HEK293 (cell line): Measurements from ENCODE around the gene RIMS3.

Experiments used
- CTCF ChIA-PET: fragments of 350-600 bp; formaldehyde crosslinking; extraction: SDS; loops from one replicate; lab custom pipeline; 2021; ENCODE audit warnings: antibody characterized with exemption; lab: Yijun Ruan, JAX
- POLR2A ChIA-PET: fragments of 300-600 bp; formaldehyde crosslinking; extraction: SDS; loops from one replicate; lab custom pipeline; 2020; ENCODE audit warnings: antibody characterized with exemption, inconsistent platforms; lab: Yijun Ruan, JAX
- H3K27ac ChIP-seq: fragments of 200-500 bp; sonication (Bioruptor generic); 2 replicates; pipeline ENCODE4 v1.5.1; 2014; ENCODE audit warnings: low read depth, low read length, control low read depth, inconsistent platforms; ENCODE audit errors: extremely low read depth
- H3K36me3 ChIP-seq, 2 experiments: fragments of 200-500 bp in 1 of 2; sonication (Bioruptor generic) in 1 of 2; 1 replicate in 1 of 2; 2 replicates in 1 of 2; pipeline ENCODE4 v1.5.1; 2014 to 2017; ENCODE audit warnings: inconsistent platforms in 2 of 2, low read length in 2 of 2; ENCODE audit not compliant: control insufficient read depth in 2 of 2, insufficient read depth in 1 of 2
- H3K4me1 ChIP-seq: fragments of 200-500 bp; sonication (Bioruptor generic); 2 replicates; pipeline ENCODE4 v1.5.1; 2014; ENCODE audit warnings: mild to moderate bottlenecking, low read length, inconsistent platforms; ENCODE audit not compliant: control insufficient read depth, insufficient read depth
- H3K4me3 ChIP-seq: 2 replicates; pipeline ENCODE4 v1.5.1; 2011; ENCODE audit warnings: low read depth, mild to moderate bottlenecking, control low read depth, low read length, moderate library complexity
- H3K9me3 ChIP-seq: fragments of 200-500 bp; sonication (Bioruptor generic); 2 replicates; pipeline ENCODE4 v1.5.1; 2014; ENCODE audit warnings: low read depth, low read length, inconsistent platforms; ENCODE audit not compliant: control insufficient read depth, insufficient read depth
- HOXC10 ChIP-seq: sonication (generic); formaldehyde crosslinking; IDR thresholded peaks from 2 replicates; pipeline ENCODE4 v1.8.1; 2023; ENCODE audit warnings: mild to moderate bottlenecking, missing genetic modification reagents
- OSR2 ChIP-seq: fragments of 450-650 bp; formaldehyde crosslinking; IDR thresholded peaks from 2 replicates; pipeline ENCODE4 v1.5.1; 2016; ENCODE audit warnings: missing biosample characterization, missing genetic modification characterization
- OVOL3 ChIP-seq: fragments of 450-650 bp; formaldehyde crosslinking; IDR thresholded peaks from 2 replicates; pipeline ENCODE4 v1.5.1; 2016; ENCODE audit warnings: missing biosample characterization, missing genetic modification characterization
- ZFP37 ChIP-seq: fragments of 450-650 bp; formaldehyde crosslinking; IDR thresholded peaks from 2 replicates; pipeline ENCODE4 v1.5.1; 2016; ENCODE audit warnings: missing biosample characterization, missing genetic modification characterization
- ZNF138 ChIP-seq: fragments of 450-650 bp; formaldehyde crosslinking; IDR thresholded peaks from 2 replicates; pipeline ENCODE4 v1.5.1; 2016; ENCODE audit warnings: missing biosample characterization, missing genetic modification characterization, borderline replicate concordance
- ZNF221 ChIP-seq: fragments of 450-650 bp; formaldehyde crosslinking; IDR thresholded peaks from 2 replicates; pipeline ENCODE4 v1.5.1; 2017; ENCODE audit warnings: missing biosample characterization, missing genetic modification characterization, borderline replicate concordance
- ZNF23 ChIP-seq: fragments of 450-650 bp; formaldehyde crosslinking; IDR thresholded peaks from 2 replicates; pipeline ENCODE4 v1.5.1; 2016; ENCODE audit warnings: missing biosample characterization, missing genetic modification characterization, borderline replicate concordance
- ZNF350 ChIP-seq: fragments of 450-650 bp; formaldehyde crosslinking; IDR thresholded peaks from 2 replicates; pipeline ENCODE4 v1.5.0; 2017; ENCODE audit warnings: missing biosample characterization, mild to moderate bottlenecking, missing genetic modification characterization
- ZNF513 ChIP-seq: fragments of 450-650 bp; IDR thresholded peaks from 2 replicates; pipeline ENCODE4 v1.5.1; 2018; ENCODE audit warnings: missing biosample characterization, missing genetic modification characterization
- ZNF518A ChIP-seq: fragments of 450-650 bp; formaldehyde crosslinking; conservative IDR thresholded peaks from 2 replicates; pipeline ENCODE4 v1.5.1; 2016; ENCODE audit warnings: low read depth, missing biosample characterization, missing genetic modification characterization
- ZNF530 ChIP-seq: fragments of 450-650 bp; formaldehyde crosslinking; IDR thresholded peaks from 2 replicates; pipeline ENCODE4 v1.5.1; 2016; ENCODE audit warnings: low read depth, missing biosample characterization, missing genetic modification characterization
- ZNF560 ChIP-seq: fragments of 450-650 bp; formaldehyde crosslinking; IDR thresholded peaks from 2 replicates; pipeline ENCODE4 v1.5.1; 2017; ENCODE audit warnings: missing biosample characterization, missing genetic modification characterization, borderline replicate concordance
- ZNF600 ChIP-seq: fragments of 450-650 bp; formaldehyde crosslinking; IDR thresholded peaks from 2 replicates; pipeline ENCODE4 v1.5.1; 2016; ENCODE audit warnings: missing biosample characterization, missing genetic modification characterization
- ZNF629 ChIP-seq: fragments of 450-650 bp; formaldehyde crosslinking; IDR thresholded peaks from 2 replicates; pipeline ENCODE4 v1.5.1; 2017; ENCODE audit warnings: missing biosample characterization, missing genetic modification characterization
- ZNF658 ChIP-seq: fragments of 450-650 bp; formaldehyde crosslinking; IDR thresholded peaks from 2 replicates; pipeline ENCODE4; 2016; ENCODE audit warnings: missing biosample characterization, missing genetic modification characterization
- ZNF670 ChIP-seq: fragments of 450-650 bp; formaldehyde crosslinking; IDR thresholded peaks from 2 replicates; pipeline ENCODE4 v1.5.1; 2016; ENCODE audit warnings: missing biosample characterization, missing genetic modification characterization, low read depth
- ZNF707 ChIP-seq: fragments of 450-650 bp; formaldehyde crosslinking; IDR thresholded peaks from 2 replicates; pipeline ENCODE4 v1.5.1; 2016; ENCODE audit warnings: missing biosample characterization, missing genetic modification characterization
- ZNF776 ChIP-seq: fragments of 450-650 bp; formaldehyde crosslinking; IDR thresholded peaks from 2 replicates; pipeline ENCODE4 v1.5.0; 2017; ENCODE audit warnings: missing biosample characterization, missing genetic modification characterization, borderline replicate concordance
- ZNF792 ChIP-seq: fragments of 450-650 bp; formaldehyde crosslinking; IDR thresholded peaks from 2 replicates; pipeline ENCODE4 v1.5.1; 2016; ENCODE audit warnings: missing biosample characterization, missing genetic modification characterization
- ZSCAN18 ChIP-seq: fragments of 450-650 bp; formaldehyde crosslinking; IDR thresholded peaks from 2 replicates; pipeline ENCODE4 v1.5.1; 2016; ENCODE audit warnings: missing biosample characterization, missing genetic modification characterization
- ZSCAN30 ChIP-seq: fragments of 450-650 bp; IDR thresholded peaks from 2 replicates; pipeline ENCODE4 v1.5.1; 2018; ENCODE audit warnings: missing biosample characterization, mild to moderate bottlenecking, missing genetic modification characterization, moderate library complexity
- ZSCAN5A ChIP-seq: fragments of 450-650 bp; formaldehyde crosslinking; IDR thresholded peaks from 2 replicates; pipeline ENCODE4 v1.5.1; 2016; ENCODE audit warnings: missing biosample characterization, missing genetic modification characterization

RIMS3 gene

GRCh38 chr1:40583980-40584379, 81.5 kb downstream of the RIMS3 start:
- ChIA-PET CTCF (no interaction called here), POLR2A (no interaction called here)
- Histone ChIP-seq H3K4me3 (no peak overlapping the region), H3K9me3 (no peaks in the 10 kb centered on the region), H3K27ac (no peak overlapping the region), H3K4me1 (no peaks in the 10 kb centered on the region), H3K36me3 (no peaks in the 10 kb centered on the region)
- TF ChIP-seq ZNF600 (tag by site-specific recombination): no peak
- no peak for TF ChIP-seq ZNF23 (tag by site-specific recombination)
- no peak for TF ChIP-seq ZSCAN30 (tag by site-specific recombination)
- TF ChIP-seq ZNF530: no peak
- TF ChIP-seq HOXC10 (CRISPR knock-in tag): no peak

- no peak for TF ChIP-seq ZNF138 (tag by site-specific recombination)
- TF ChIP-seq ZSCAN5A: no peak
- no peak for TF ChIP-seq ZNF670
- TF ChIP-seq ZNF350 (tag by site-specific recombination): no peak
- no peak for TF ChIP-seq ZNF776 (tag by site-specific recombination)
- TF ChIP-seq ZNF792 (tag by site-specific recombination): no peak
- no peak for TF ChIP-seq ZNF221 (tag by site-specific recombination)
- no peak for TF ChIP-seq ZNF560 (tag by site-specific recombination)
- no peak for TF ChIP-seq OVOL3 (tag by site-specific recombination)
- TF ChIP-seq OSR2 (tag by site-specific recombination): no peak
- no peak for TF ChIP-seq ZFP37
- TF ChIP-seq ZNF707 (tag by site-specific recombination): no peak
- TF ChIP-seq ZNF658: no peak
- TF ChIP-seq ZNF513 (tag by site-specific recombination): no peak
- no peak for TF ChIP-seq ZSCAN18
- no peak for TF ChIP-seq ZNF629
- no peak for TF ChIP-seq ZNF518A (tag by site-specific recombination)
- ChIA-PET POLR2A (no interaction called here), CTCF (interaction anchor here (0.7 to 2.0 kb wide), 3 partner anchors 49 to 370 kb away, joined by 3 to 7 read pairs (median 3); no protein-coding TSS in a partner anchor)
- H3K36me3 ChIP-seq: no peaks in the 10 kb centered on the region
- no peak overlapping the region for H3K27ac ChIP-seq
- no peaks in the 10 kb centered on the region for H3K9me3 ChIP-seq
- no peaks in the 10 kb centered on the region for H3K4me1 ChIP-seq
- H3K4me3 ChIP-seq: no peak overlapping the region
Measured at GRCh38 chr1:40582116-40582515, 83.4 kb downstream of the RIMS3 start.
